Esophagus squamous epithelium (tissue), 5 donors: ENCODE data around the gene ZNF534. TPM values are rescaled to one million over a fixed set of nuclear protein-coding genes. Genes with fewer than 3 reads are reported as not detected.

Experiments used
- DNase-seq: peaks from one replicate; lab custom pipeline; 2025; lab: John Stamatoyannopoulos, UW
- H3K27ac ChIP-seq, 4 donors: fragments of 200-600 bp; sonication (generic); one replicate each; pipeline ENCODE4 v1.5.1; 2016 to 2019; ENCODE audit warnings: mild to moderate bottlenecking in 1 of 4
- H3K27me3 ChIP-seq, 4 donors: fragments of 200-600 bp; sonication (generic); 1 replicate in 3 of 4; 2 replicates in 1 of 4; pipeline versions ENCODE4 v1.5.1 to v1.6.0; 2017 to 2021; ENCODE audit warnings: antibody characterized with exemption in 1 of 4
- H3K36me3 ChIP-seq, 3 donors: fragments of 200-600 bp; sonication (generic); one replicate each; pipeline ENCODE4 v1.5.1; 2016 to 2019
- H3K4me1 ChIP-seq, 3 donors: fragments of 200-600 bp; sonication (generic); one replicate each; pipeline ENCODE4 v1.5.1; 2017 to 2019
- H3K4me3 ChIP-seq, 4 donors: fragments of 200-600 bp; sonication (generic); 1 replicate in 3 of 4; 2 replicates in 1 of 4; pipeline ENCODE4 v1.5.1; 2016 to 2019; ENCODE audit warnings: mild to moderate bottlenecking in 2 of 4, moderate library complexity in 1 of 4
- H3K9me3 ChIP-seq, 3 donors: fragments of 200-600 bp; sonication (generic); one replicate each; pipeline ENCODE4 v1.5.1; 2016 to 2019
- POLR2A ChIP-seq, 4 donors: fragments of 450-650 bp; IDR thresholded peaks; one replicate each; pipeline ENCODE4 v1.6.1; 2017; ENCODE audit warnings: antibody characterized with exemption in 4 of 4, mild to moderate bottlenecking in 4 of 4, moderate library complexity in 3 of 4
- WGBS, 2 donors: methylation state at CpG; one replicate each; pipeline ENCODE4 v1.1.5; 2018; 5-methylcytosine and 5-hydroxymethylcytosine counted together
- intact Hi-C: fragments of 100-400 bp; cut with DNase I; formaldehyde crosslinking; loops from one replicate; pipeline ENCODE4 v1.15.0; 2022
- total RNA-seq, 4 donors: library from RNA; depleted of rRNA; stranded (reverse); fragments of >200 nt; gene quantifications; one replicate each; pipeline ENCODE4 v1.1.0, GENCODE V29; 2016
- TF ChIP-seq, protein P1 (sequence below), 6 experiments: fragments of 450-650 bp in 4 of 6; fragments of 200-600 bp in 2 of 6; sonication (generic) in 2 of 6; IDR thresholded peaks; one replicate each; pipeline ENCODE4 v1.5.1; 2016 to 2019; ENCODE audit warnings: antibody characterized with exemption in 6 of 6, mild to moderate bottlenecking in 4 of 6, moderate library complexity in 4 of 6
- donor health status: DM: yes; HTN: yes; CAD: no.

Gene ZNF534
- total RNA-seq, 4 donors from 2014 or later: 0.19 TPM; not detected in 3

DNA sequence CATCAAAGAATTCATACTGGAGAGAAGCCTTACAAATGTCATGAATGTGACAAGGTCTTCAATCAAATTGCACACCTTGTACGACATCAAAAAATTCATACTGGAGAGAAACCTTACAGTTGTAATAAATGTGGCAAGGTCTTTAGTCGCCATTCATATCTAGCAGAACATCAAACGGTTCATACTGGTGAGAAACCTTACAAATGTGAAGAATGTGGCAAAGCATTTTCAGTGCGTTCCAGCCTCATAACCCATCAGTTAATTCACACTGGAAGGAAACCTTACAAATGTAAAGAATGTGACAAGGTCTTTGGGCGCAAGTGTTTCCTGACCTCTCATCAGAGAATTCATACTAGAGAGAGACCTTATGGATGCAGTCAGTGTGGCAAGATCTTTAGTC lies 13.2 kb upstream of the ZNF534 start:
- Histone ChIP-seq H3K36me3 (peaks cover 0 to 42% (median 6%) of the 10 kb centered on the region in 3 donors), H3K4me3 (no peak overlapping the region), H3K27ac (no peak overlapping the region), H3K4me1 (no peaks in the 10 kb centered on the region), H3K9me3 (peaks cover 0 to 100% (median 84%) of the 10 kb centered on the region in 3 donors), H3K27me3 (no peaks in the 10 kb centered on the region)
- DNase-seq: no peak
- intact Hi-C loops: no loop called here
- TF ChIP-seq, protein P1, sequence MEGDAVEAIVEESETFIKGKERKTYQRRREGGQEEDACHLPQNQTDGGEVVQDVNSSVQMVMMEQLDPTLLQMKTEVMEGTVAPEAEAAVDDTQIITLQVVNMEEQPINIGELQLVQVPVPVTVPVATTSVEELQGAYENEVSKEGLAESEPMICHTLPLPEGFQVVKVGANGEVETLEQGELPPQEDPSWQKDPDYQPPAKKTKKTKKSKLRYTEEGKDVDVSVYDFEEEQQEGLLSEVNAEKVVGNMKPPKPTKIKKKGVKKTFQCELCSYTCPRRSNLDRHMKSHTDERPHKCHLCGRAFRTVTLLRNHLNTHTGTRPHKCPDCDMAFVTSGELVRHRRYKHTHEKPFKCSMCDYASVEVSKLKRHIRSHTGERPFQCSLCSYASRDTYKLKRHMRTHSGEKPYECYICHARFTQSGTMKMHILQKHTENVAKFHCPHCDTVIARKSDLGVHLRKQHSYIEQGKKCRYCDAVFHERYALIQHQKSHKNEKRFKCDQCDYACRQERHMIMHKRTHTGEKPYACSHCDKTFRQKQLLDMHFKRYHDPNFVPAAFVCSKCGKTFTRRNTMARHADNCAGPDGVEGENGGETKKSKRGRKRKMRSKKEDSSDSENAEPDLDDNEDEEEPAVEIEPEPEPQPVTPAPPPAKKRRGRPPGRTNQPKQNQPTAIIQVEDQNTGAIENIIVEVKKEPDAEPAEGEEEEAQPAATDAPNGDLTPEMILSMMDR (IDR thresholded peaks at IDR 0.05): no peak
- TF ChIP-seq POLR2A (IDR thresholded peaks at IDR 0.05): no peak
- 89 to 90% methylated on average over 5 of the region's 5 CpGs for WGBS, 2 donors

- no peak for TF ChIP-seq POLR2A (IDR thresholded peaks at IDR 0.05)
- TF ChIP-seq, protein P1 (IDR thresholded peaks at IDR 0.05): no peak
- no peaks in the 10 kb centered on the region for H3K27me3 ChIP-seq
- no peak for DNase-seq
- no peak overlapping the region for H3K4me3 ChIP-seq
- peaks cover 0 to 83% (median 18%) of the 10 kb centered on the region in 3 donors for H3K9me3 ChIP-seq
- intact Hi-C loops: no loop called here
- 20 to 70% methylated on average over 1 to 3 of the region's 3 CpGs for WGBS, 2 donors
- H3K27ac ChIP-seq: no peak overlapping the region
- H3K36me3 ChIP-seq: no peaks in the 10 kb centered on the region
- H3K4me1 ChIP-seq: no peaks in the 10 kb centered on the region
Measured at GRCh38 chr19:52442179-52442578, 13.2 kb downstream of the ZNF534 start.

DNA sequence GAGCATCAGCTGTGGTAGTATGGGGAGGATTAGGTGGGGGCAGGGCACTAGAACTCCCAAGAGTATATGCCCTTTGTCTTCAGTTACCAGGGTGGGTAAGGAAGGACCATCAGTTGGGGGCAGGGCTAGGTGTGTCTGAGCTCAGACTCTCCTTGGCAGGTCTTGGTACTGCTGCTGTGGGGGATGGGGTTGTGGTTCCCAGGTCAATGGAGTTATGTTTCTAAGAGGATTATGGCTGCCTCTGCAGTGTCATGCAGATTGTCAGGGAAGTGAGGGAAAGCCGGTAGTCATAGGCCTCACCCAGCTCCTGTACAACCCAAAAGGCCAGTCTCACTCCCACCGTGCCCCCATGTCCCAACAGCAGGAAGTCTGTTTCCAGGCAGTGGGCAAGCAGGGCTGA lies 15.6 kb downstream of the ZNF534 start:
- H3K27me3 ChIP-seq: no peaks in the 10 kb centered on the region
- H3K4me3 ChIP-seq: no peak overlapping the region
- H3K9me3 ChIP-seq: peaks cover 0 to 62% (median 7%) of the 10 kb centered on the region in 3 donors
- intact Hi-C loops: no loop called here
- TF ChIP-seq, protein P1 (IDR thresholded peaks at IDR 0.05): no peak
- no peak for TF ChIP-seq POLR2A (IDR thresholded peaks at IDR 0.05)
- DNase-seq: no peak
- no peak overlapping the region for H3K27ac ChIP-seq
- H3K36me3 ChIP-seq: no peaks in the 10 kb centered on the region
- 40% methylated on average over 1 of the region's 2 CpGs; no CpG with 5 or more reads in 1 of the 2 donors for WGBS, 2 donors
- no peaks in the 10 kb centered on the region for H3K4me1 ChIP-seq

GRCh38 chr19:52451241-52451640 lies 22.3 kb downstream of the ZNF534 start:
- DNase-seq: no peak
- H3K9me3 ChIP-seq: peaks cover 5 to 72% (median 36%) of the 10 kb centered on the region in 3 donors
- WGBS, 2 donors: 53 to 60% methylated on average over 2 to 7 of the region's 41 CpGs

More at GRCh38 chr19:52451241-52451640, 22.3 kb downstream of the ZNF534 start:
- intact Hi-C loops: no loop called here
- Histone ChIP-seq H3K27me3 (peaks cover 0 to 5% (median 0%) of the 10 kb centered on the region in 4 donors), H3K4me1 (peaks cover 0 to 9% (median 0%) of the 10 kb centered on the region in 3 donors), H3K27ac (no peak overlapping the region), H3K4me3 (peak overlapping the region in 1 of 4 donors; percentile 15), H3K36me3 (peaks cover 0 to 4% (median 0%) of the 10 kb centered on the region in 3 donors)
- TF ChIP-seq, protein P1 (IDR thresholded peaks at IDR 0.05): no peak
- TF ChIP-seq POLR2A (IDR thresholded peaks at IDR 0.05): no peak
